GM18526 (cell line): ENCODE results near the gene PAN2.
A peak's percentile ranks its signal among the peaks of the same experiment; 100 is the strongest.

Experiments used
- POLR2A ChIP-seq: IDR thresholded peaks from 3 replicates; pipeline ENCODE4 v1.6.1; 2011; ENCODE audit not compliant: insufficient read length; ENCODE audit errors: extremely low read depth

PAN2 gene

DNA sequence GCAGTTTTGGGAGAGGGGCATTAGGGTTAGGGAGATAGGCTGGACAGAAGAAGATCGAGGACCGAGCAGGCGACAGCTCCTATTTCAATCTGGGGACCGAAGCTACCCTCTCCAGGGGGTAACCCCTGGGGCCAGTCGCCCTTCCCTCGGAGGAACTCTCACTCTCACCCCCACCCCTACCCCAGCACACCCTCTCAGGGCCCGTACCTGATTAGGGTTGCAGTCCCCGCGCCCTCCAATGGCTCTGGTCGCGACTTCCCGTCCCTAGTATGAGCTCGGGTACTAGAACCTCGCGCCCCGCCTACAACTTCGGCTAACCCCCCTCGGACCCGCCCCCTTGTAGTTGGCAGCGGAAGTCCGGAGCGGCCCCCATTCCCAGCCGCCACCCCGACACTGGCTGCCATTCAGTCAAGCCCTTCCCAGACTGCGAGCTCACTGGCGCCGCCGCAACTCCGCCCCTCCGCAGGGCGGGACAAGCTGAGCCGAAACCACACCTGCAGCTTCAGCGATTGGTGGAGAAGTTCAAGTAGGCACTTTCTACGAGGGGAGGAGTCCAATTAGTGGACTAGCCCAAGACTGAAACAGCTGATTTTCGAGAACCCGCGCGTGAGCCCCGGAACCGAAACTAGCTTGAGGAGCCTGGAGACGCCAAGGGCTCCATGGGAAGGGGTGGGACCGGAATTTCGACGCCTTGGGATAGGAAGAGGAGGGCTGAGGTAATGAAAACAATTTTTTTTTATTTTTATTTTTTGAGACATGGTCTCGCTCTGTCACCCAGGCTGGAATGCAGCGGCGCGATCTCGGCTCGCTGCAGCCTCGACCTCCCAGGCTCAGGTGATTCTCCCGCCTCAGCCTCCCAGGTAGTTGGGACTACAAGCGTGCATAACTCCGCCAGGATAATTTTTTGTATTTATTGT lies 26.3 kb upstream of the PAN2 start, which contains the start of gene STAT2:
Gene STAT2, minus strand, starts transcription at position 257 of the 917 bp plus-strand sequence. CDS start 3,536 bp downstream, outside the sequence.
- peak; percentile 92 for TF ChIP-seq POLR2A

DNA sequence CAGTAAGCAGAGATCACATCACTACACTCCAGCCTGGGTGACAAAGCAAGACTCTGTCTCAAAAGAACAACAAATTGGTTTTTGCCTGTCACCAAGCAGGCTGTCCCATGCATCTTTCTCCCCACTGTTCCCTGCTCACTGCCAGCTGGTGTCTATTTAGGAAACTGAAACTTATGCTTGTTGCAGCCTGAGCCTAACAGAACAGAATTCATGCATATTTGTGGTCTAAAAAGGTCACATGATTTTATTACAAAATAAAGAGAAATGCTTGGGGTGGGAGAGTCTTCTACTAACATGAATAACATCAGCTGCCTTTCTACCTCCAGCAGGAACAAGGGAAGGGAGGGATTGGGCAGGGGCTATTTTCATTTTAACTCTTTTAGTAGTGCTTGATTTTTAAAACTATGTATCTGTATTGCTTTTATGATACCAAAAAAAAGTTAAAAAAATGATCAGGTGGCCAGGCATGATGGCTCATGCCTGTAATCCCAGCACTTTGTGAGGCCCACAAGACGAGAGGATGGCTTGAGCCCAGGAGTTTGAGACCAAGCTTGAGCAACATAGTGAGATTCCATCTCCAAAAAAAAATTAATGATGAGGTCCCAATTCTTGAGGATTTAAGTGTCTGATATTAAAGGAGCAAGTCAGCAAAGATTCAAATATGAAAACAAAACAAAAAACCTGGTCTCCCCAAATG lies 25.2 kb upstream of the PAN2 start:
- TF ChIP-seq POLR2A: no peak

DNA sequence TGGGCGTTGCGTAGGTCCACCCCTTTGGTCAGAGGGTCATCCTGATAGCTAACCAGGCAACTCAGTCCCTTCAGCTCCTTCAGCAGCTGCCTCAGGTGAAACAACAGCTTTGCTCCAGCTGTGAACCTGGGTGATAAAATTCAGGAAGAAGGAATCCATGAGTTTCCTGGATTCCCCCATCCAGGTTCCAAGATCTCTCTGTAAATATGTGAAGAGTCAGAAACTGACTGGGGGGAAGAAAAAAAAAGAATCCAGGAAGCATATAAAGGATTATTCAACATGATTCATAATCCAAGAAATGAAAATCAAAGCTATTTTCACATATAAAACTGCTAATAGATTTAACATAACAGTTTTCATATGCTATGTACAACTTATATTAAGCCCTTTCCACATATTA lies 17.5 kb upstream of the PAN2 start:
- TF ChIP-seq POLR2A: no peak

DNA sequence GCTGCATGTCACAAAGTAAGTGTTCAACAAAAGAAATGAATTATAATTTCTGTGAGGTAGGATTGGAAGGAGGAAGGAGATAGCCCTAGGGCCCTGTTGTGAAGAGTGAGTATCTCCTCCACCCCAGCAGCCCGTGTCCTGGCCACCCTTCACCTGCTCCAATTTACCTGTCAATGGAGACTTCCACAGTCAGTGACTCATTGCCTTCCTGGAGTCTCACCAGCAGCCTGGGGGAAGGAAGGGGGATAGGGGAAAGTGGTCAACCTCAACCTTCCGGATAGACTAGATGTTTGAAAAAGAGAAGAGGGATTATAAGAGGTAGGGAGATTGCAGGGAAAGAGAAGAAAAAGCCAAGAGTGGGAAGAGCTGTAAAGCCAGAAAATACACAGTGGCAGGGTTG lies 16.9 kb upstream of the PAN2 start:
- no peak for TF ChIP-seq POLR2A

DNA sequence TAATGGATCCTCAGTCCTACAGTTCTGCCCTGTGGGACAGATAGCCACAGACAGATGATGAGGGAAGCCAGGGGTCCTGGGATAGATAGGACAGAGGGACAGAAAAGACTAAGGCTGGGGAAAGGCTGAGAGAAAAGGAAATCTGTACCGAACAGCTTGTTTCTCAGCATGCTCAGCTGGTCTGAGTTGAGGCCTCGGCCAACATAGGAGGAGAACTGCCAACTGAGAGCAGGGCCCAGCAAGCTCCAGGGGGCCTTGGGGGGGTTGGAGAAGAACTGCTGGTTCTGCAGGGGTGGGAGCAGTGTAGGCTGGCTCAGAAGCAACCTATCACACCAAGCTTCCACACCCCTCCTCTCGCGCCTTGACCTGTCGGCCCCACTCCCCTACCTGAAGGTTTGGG lies 15.0 kb upstream of the PAN2 start:
- TF ChIP-seq POLR2A: no peak

DNA sequence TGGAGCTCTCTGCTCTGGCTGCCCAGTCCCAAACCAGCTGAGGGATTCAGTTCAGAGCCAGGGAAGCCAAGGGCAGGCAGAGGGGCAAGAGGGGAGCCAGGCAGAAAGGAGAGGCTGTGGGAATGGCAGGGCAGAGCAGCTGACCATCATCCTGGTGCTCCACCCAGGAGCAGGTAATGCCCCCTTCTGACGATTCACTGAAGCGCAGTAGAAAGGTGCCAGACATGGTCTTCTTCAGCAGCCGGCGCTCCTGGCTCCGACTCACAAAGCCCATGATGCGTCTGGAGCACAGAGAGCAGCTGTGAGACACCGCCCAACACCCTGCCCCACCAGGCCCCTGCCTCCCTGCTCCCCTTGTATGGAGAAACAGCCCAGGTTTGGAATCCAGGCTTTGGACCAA lies 12.9 kb upstream of the PAN2 start:
- TF ChIP-seq POLR2A: no peak

DNA sequence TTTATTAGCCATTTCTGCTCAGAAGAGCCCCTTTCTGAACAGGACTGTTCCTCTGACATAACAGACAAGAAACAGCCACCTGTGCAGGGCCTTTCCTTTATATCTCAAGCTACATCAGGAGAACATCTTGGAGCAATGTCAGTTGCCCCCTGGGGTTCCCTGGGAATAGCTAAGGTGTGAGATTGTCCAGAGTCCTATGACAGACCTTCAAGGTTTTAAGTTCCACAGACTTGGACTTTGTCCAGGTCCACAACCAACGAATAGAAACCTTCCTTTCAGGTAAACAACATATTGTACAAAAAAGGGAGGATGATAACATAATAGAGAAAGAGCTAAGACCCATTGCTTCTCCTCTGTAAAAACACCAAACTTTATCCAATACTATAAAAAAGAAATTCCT lies 7.8 kb upstream of the PAN2 start:
- TF ChIP-seq POLR2A: no peak

DNA sequence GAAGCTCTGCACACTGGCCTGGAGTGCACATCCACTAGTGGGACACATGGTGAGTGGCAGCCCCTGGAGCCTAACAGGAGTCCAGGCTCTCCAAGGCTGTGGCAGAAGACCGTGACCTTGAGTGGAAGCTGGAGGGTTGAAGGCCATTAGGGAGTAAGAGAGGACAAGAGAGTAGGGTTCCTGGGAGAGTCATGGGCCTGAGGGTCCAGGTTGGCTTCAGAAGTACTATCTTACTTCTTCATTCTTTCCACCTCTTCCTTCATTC lies 5.3 kb upstream of the PAN2 start:
- TF ChIP-seq POLR2A: no peak

DNA sequence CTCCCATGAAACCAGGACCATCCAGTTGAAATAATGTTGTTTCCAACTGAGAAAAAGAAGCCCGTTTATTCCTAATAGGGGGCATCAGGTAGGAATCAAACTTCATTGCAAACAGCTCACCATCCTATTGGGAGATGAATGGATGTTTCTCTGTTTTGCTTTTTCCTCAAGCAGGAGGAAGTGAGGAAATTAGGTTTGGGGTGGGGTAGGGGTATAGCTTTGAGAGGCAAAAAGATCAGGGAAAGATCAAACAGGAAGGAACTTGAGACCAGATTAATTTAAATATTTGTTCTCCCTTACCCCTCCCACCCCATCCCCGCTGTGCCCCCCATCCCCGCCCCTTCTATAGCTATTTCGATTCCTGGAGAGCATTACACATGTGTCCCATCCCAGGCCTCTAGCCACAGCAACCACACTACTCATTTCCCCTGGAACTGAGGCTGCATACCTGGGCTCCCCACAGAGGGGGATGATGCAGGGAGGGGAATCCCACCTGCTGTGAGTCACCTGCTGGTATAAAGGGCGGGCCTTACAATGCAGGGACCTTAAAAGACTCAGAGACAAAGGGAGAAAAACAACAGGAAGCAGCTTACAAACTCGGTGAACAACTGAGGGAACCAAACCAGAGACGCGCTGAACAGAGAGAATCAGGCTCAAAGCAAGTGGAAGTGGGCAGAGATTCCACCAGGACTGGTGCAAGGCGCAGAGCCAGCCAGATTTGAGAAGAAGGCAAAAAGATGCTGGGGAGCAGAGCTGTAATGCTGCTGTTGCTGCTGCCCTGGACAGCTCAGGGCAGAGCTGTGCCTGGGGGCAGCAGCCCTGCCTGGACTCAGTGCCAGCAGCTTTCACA lies 4.7 kb upstream of the PAN2 start, which contains the start of gene IL23A:
Gene IL23A, plus strand, starts transcription at position 577 of the 850 bp plus-strand sequence. Its CDS starts 161 bp downstream, at position 738.
- peak; percentile 25 for TF ChIP-seq POLR2A

DNA sequence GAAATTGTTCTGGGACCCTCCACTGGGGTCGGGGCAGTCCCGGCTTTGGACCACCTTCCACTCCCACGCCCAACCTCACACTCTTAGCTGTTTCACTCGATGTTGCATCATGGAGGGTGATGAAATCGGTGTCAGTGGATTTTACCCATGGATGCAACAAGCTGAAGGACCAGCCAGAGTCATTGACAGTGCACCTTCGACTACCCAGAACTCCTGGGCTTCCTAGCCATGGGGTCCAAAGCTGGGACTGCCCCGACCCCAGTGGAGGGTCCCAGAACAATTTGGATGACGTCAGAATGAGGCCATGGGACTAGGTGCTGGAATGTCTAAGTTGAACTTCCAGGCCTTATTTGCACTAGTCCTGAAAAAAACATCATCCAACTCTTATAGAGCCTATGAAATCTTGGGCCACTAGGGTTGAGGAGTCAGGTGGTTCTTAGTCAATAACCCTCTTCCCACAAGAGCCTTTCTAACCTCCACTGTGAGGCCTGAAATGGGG lies 4.0 kb upstream of the PAN2 start:
- TF ChIP-seq POLR2A: no peak

DNA sequence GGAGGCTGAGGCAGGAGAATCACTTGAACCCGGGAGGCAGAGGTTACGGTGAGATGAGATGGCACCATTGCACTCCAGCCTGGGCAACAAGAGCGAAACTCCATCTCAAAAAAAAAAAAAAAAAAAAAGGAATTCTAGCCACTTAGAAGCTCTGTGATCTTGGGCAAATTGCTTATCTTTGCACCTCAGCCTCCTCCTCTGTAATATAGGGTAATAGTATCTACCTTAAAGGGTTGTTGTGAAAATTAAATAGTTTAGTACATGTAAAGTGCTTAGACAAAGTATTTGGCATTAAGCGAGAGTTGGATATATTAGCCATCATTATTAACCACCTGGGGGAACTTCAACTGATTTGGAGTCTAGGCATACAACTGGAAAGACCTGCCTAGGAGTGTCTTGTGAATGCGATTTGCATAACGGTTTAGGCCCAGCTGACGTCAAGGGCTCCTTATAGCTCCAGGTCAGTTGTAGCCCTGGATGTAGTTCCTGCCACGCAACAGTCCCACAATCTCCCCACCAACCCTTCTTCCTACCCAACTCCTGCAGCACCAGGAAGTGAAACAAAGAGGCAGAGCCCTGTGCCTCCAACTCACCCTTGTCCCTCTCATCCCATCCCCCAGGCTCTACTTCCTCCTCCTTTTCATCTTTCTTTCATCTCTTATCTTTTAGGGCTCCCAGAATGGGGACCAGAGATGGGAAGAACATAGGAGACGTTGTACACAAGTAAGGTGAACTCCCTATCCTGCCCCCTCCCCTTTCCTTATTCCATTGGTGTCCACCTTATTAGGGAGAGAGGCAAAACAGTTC lies 2.8 kb upstream of the PAN2 start:
- no peak for TF ChIP-seq POLR2A

DNA sequence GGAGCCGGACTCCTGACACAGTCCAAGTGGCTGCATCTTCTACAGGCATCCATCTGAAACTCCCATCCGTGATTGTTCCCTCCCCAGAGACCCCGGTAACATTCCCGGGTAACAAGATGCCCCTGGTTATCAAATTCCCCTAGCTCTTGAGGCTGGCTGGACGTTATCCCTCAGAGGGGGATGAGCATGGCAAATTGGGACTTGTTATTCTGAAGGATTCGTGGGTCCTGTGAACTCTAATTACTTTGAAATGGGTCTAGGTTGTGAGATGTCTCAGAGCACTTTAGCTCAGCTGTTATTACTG lies 642 bp upstream of the PAN2 start:
- no peak for TF ChIP-seq POLR2A

DNA sequence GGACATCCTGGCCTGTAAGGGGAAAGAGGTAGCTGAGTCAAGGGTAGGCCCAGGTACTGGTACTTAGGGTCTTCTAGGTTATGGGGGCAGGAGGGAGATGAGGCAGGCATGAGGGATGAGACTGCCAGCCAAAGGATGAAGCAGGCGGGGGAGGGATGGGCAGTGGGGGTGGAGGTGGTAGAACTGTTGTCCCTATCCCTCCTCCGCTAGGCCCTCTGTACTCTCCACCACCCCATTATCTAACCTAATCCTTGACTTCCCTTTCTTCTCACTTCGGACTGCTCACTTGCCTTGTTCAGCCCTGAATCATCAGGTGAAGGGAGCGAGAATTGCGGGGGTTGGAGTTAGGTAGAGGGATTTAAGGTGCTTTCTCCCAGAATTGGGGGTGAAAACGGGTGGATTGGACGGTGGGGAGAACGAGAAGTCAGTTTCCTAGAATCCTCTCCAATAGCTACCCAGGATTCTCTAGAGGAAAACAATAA lies 562 bp downstream of the PAN2 start:
- no peak for TF ChIP-seq POLR2A

DNA sequence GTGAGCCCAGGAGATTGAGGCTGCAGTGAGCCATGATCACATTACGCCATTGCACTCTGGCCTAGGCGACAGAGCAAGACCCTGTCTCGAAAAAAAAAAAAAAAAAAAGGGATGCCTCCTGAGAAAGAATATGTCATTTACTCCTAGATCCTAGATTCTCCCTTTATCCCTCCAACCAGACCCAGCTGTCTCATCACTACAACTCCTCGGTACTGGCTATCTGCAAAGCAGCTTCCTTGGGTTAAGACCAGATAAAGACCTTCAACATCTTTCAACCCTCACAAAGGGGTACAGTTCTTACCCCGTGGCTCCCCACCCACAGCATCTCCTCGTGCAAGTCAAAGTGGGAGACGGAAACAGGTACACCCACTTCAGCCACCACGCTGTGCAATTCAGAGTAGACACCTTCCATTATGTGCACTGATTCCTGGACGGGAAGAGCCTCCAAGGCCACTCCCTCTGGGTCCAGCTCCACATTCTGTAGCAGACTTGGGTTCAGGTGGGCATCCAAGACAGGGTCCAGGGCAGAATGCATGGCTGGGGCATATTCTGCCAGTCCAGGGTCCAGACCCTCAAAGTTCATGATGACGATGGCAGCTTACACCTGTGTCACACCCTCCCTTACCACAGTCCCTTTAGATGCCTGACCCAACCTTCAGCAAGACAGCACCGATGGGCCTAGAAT lies 1.1 kb downstream of the PAN2 start:
- no peak for TF ChIP-seq POLR2A
